ENCODE results near the gene ALK.

Gene ALK

GRCh38 chr2:29599946-29600345 is 321.4 kb downstream of the ALK start:
- no peaks in the 10 kb centered on the region for H3K27me3 ChIP-seq (ENCODE audit: insufficient read depth, insufficient read length)
- TF ChIP-seq YY1 (IDR thresholded peaks at IDR 0.05; ENCODE audit: insufficient read depth, insufficient read length) (no peak), SUZ12 (IDR thresholded peaks at IDR 0.05; ENCODE audit: extremely low read depth, insufficient read depth, insufficient read length) (no peak), ZNF274 (IDR thresholded peaks at IDR 0.05; ENCODE audit: low read depth, low read length) (no peak)
- peaks cover 3% of the 10 kb centered on the region for H3K4me1 ChIP-seq (ENCODE audit: insufficient read depth, insufficient read length)
- H3K9me3 ChIP-seq (ENCODE audit: insufficient read depth, low read length) = peaks cover 8% of the 10 kb centered on the region; the same call in 1 of the 2 replicates
- no peak overlapping the region for H3K9ac ChIP-seq (ENCODE audit: insufficient read length, low read depth)
- DNase-seq (ENCODE audit: low read depth, low spot score) = no peak
- no peak overlapping the region for H3K4me3 ChIP-seq (ENCODE audit: insufficient read length, low read depth)
- no peaks in the 10 kb centered on the region for H3K36me3 ChIP-seq (ENCODE audit: insufficient read depth, insufficient read length, low read length)

- Histone ChIP-seq H3K27me3 (ENCODE audit: insufficient read depth, insufficient read length) (no peaks in the 10 kb centered on the region), H3K4me1 (ENCODE audit: insufficient read depth, insufficient read length) (peaks cover 2% of the 10 kb centered on the region), H3K9me3 (ENCODE audit: insufficient read depth, low read length) (peaks cover 8% of the 10 kb centered on the region; the same call in 1 of the 2 replicates), H3K9ac (ENCODE audit: insufficient read length, low read depth) (no peak overlapping the region), H3K36me3 (ENCODE audit: insufficient read depth, insufficient read length, low read length) (no peaks in the 10 kb centered on the region), H3K4me3 (ENCODE audit: insufficient read length, low read depth) (no peak overlapping the region)
- no peak for DNase-seq (ENCODE audit: low read depth, low spot score)
- no peak for TF ChIP-seq SUZ12 (IDR thresholded peaks at IDR 0.05; ENCODE audit: extremely low read depth, insufficient read depth, insufficient read length)
- TF ChIP-seq YY1 (IDR thresholded peaks at IDR 0.05; ENCODE audit: insufficient read depth, insufficient read length) = no peak
- TF ChIP-seq ZNF274 (IDR thresholded peaks at IDR 0.05; ENCODE audit: low read depth, low read length) = no peak
These were observed 322.4 kb downstream of the ALK start for GRCh38 chr2:29598978-29599377.

DNA sequence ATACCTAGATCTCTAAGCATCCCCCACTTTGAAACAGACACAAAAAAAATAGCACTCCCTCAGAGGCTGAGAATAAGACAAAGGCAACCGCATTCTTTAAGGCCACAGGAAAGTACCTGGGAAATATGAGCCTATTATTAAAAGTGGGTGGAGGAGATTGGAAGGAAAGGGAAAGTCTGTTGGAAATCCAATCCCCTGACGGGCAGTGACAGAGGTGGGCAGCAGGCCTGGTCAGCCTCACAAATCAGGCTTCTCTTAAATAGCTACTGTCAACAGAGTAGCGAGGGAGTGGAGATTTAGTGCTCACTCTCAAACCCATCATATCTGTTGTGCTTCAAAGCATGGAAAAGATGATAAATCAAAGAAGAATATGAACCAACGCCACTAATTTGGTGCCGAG is 324.4 kb downstream of the ALK start:
- Histone ChIP-seq H3K4me1 (ENCODE audit: insufficient read depth, insufficient read length) (no peaks in the 10 kb centered on the region), H3K9ac (ENCODE audit: insufficient read length, low read depth) (no peak overlapping the region), H3K4me3 (ENCODE audit: insufficient read length, low read depth) (no peak overlapping the region), H3K9me3 (ENCODE audit: insufficient read depth, low read length) (peaks cover 8% of the 10 kb centered on the region; the same call in 1 of the 2 replicates), H3K36me3 (ENCODE audit: insufficient read depth, insufficient read length, low read length) (no peaks in the 10 kb centered on the region), H3K27me3 (ENCODE audit: insufficient read depth, insufficient read length) (no peaks in the 10 kb centered on the region)
- TF ChIP-seq SUZ12 (IDR thresholded peaks at IDR 0.05; ENCODE audit: extremely low read depth, insufficient read depth, insufficient read length) (no peak), YY1 (IDR thresholded peaks at IDR 0.05; ENCODE audit: insufficient read depth, insufficient read length) (no peak)
- no peak for DNase-seq (ENCODE audit: low read depth, low spot score)

- Histone ChIP-seq H3K4me3 (ENCODE audit: insufficient read length, low read depth) (no peak overlapping the region), H3K9me3 (ENCODE audit: insufficient read depth, low read length) (peaks cover 8% of the 10 kb centered on the region; the same call in 1 of the 2 replicates), H3K27me3 (ENCODE audit: insufficient read depth, insufficient read length) (no peaks in the 10 kb centered on the region), H3K4me1 (ENCODE audit: insufficient read depth, insufficient read length) (no peaks in the 10 kb centered on the region), H3K36me3 (ENCODE audit: insufficient read depth, insufficient read length, low read length) (no peaks in the 10 kb centered on the region), H3K9ac (ENCODE audit: insufficient read length, low read depth) (no peak overlapping the region)
- DNase-seq (ENCODE audit: low read depth, low spot score) = no peak
- TF ChIP-seq SUZ12 (IDR thresholded peaks at IDR 0.05; ENCODE audit: extremely low read depth, insufficient read depth, insufficient read length) (no peak), ZNF274 (IDR thresholded peaks at IDR 0.05; ENCODE audit: low read depth, low read length) (no peak), YY1 (IDR thresholded peaks at IDR 0.05; ENCODE audit: insufficient read depth, insufficient read length) (no peak)
These were observed 324.8 kb downstream of the ALK start for GRCh38 chr2:29596584-29596983.

DNA sequence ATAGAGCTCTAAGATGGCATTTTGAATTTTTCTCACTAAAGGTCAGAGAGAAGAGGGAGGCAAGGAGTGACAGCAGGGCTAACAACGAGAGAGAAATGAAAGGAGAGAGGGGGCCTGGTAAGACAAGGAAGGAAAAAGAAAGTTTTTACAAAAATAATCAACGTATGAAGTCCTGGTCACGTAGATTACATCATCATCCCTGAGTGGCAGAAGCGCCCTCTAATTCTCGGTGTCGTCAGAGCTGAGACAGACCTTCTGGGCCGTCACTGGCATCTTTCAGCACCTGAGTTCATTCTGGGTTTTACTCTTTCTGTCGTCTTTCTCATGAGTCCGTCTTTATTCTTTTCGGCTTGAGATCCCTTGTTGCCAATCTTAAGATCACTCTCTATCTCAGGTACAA is 329.8 kb downstream of the ALK start:
- Histone ChIP-seq H3K9me3 (ENCODE audit: insufficient read depth, low read length) (no peaks in the 10 kb centered on the region), H3K27me3 (ENCODE audit: insufficient read depth, insufficient read length) (no peaks in the 10 kb centered on the region), H3K9ac (ENCODE audit: insufficient read length, low read depth) (no peak overlapping the region), H3K4me1 (ENCODE audit: insufficient read depth, insufficient read length) (no peaks in the 10 kb centered on the region), H3K4me3 (ENCODE audit: insufficient read length, low read depth) (no peak overlapping the region), H3K36me3 (ENCODE audit: insufficient read depth, insufficient read length, low read length) (no peaks in the 10 kb centered on the region)
- DNase-seq (ENCODE audit: low read depth, low spot score) = no peak
- TF ChIP-seq SUZ12 (IDR thresholded peaks at IDR 0.05; ENCODE audit: extremely low read depth, insufficient read depth, insufficient read length) = no peak
- no peak for TF ChIP-seq YY1 (IDR thresholded peaks at IDR 0.05; ENCODE audit: insufficient read depth, insufficient read length)
- TF ChIP-seq ZNF274 (IDR thresholded peaks at IDR 0.05; ENCODE audit: low read depth, low read length) = no peak

DNA sequence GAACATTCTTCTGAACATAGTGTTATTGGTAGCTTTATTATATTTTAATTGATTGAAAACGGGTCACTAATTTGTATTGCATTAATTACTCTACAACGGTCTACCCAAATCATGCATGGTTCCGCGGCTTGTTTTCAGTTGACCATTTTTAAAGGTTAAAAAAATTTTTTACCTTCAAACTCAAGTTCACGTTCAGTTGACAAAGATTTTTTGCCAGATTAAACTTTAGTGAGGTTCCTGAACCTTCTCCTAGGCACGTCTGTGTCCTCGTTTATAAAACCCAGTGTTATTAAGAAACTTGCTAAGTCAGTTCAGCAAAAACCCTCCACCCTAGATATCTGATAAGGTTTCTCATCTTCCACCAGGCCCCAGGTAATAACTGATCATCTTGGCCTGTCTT is 331.2 kb downstream of the ALK start:
- DNase-seq (ENCODE audit: low read depth, low spot score) = no peak
- Histone ChIP-seq H3K27me3 (ENCODE audit: insufficient read depth, insufficient read length) (no peaks in the 10 kb centered on the region), H3K36me3 (ENCODE audit: insufficient read depth, insufficient read length, low read length) (no peaks in the 10 kb centered on the region), H3K9ac (ENCODE audit: insufficient read length, low read depth) (no peak overlapping the region), H3K4me3 (ENCODE audit: insufficient read length, low read depth) (no peak overlapping the region), H3K4me1 (ENCODE audit: insufficient read depth, insufficient read length) (no peaks in the 10 kb centered on the region), H3K9me3 (ENCODE audit: insufficient read depth, low read length) (no peaks in the 10 kb centered on the region)
- TF ChIP-seq SUZ12 (IDR thresholded peaks at IDR 0.05; ENCODE audit: extremely low read depth, insufficient read depth, insufficient read length) (no peak), ZNF274 (IDR thresholded peaks at IDR 0.05; ENCODE audit: low read depth, low read length) (no peak), YY1 (IDR thresholded peaks at IDR 0.05; ENCODE audit: insufficient read depth, insufficient read length) (no peak)

DNA sequence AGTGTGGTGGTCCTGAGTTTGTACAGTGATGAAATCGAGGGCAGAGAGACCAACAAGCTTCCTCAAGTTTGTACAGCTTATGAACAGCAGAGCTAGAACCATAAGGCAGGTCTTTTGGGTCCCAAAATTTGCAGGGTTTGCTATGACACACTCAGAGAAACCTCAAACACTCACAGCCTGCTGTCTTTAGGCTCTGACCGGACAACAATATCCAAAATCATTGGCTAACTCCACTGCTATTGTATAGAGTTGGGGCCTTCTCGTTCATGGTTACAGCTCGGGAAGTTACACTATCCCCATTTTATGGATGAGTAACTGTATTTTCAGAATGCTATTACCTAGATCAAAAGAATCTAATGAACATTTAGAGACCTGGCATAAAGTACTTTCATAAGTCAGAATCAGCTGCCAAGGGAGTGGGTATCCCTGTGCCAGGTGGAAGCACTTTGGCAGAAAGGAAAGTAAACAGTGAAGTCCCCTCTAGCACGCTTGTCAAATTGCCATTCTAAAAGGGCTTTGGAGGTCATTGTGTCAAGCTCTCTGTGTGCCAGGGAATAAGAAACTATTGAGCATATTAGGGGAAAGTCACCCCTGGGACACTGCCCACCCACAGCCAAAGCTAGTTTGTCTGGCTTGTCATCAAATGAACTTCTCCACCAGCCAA is 331.8 kb downstream of the ALK start:
- DNase-seq (ENCODE audit: low read depth, low spot score) = no peak
- no peak for TF ChIP-seq ZNF274 (IDR thresholded peaks at IDR 0.05; ENCODE audit: low read depth, low read length)
- TF ChIP-seq SUZ12 (IDR thresholded peaks at IDR 0.05; ENCODE audit: extremely low read depth, insufficient read depth, insufficient read length) = no peak
- TF ChIP-seq YY1 (IDR thresholded peaks at IDR 0.05; ENCODE audit: insufficient read depth, insufficient read length) = no peak
- H3K9me3 ChIP-seq (ENCODE audit: insufficient read depth, low read length) = no peaks in the 10 kb centered on the region
- H3K27me3 ChIP-seq (ENCODE audit: insufficient read depth, insufficient read length) = no peaks in the 10 kb centered on the region
- no peaks in the 10 kb centered on the region for H3K4me1 ChIP-seq (ENCODE audit: insufficient read depth, insufficient read length)
- no peak overlapping the region for H3K9ac ChIP-seq (ENCODE audit: insufficient read length, low read depth)
- H3K36me3 ChIP-seq (ENCODE audit: insufficient read depth, insufficient read length, low read length) = no peaks in the 10 kb centered on the region
- H3K4me3 ChIP-seq (ENCODE audit: insufficient read length, low read depth) = no peak overlapping the region

All from NT2/D1 (cell line).